WTC11 (cell line): ENCODE results near the gene USB1. TPM values are rescaled to one million over a fixed set of nuclear protein-coding genes. Genes with fewer than 3 reads are reported as not detected.

Source experiments
- ATAC-seq: fragments of 200-7000 bp; cut with Tn5 transposase; 2 replicates; pipeline ENCODE4 v1.10.0; 2021; ENCODE audit warnings: mild to moderate bottlenecking, moderate library complexity
- CTCF ChIA-PET: fragments of 300-600 bp; sonication (Branson Sonifier 250); formaldehyde crosslinking; loops from one replicate; lab custom pipeline; 2021; ENCODE audit warnings: antibody characterized with exemption; lab: Charles Lee
- POLR2A ChIA-PET: fragments of 350-600 bp; sonication (Branson Sonifier 250); formaldehyde crosslinking; loops from one replicate; lab custom pipeline; 2021; ENCODE audit warnings: antibody characterized with exemption; lab: Charles Lee
- DNase-seq: peaks from one replicate; pipeline ENCODE4 v3.0.0; 2021; ENCODE audit warnings: low spot score
- H3K27ac Mint-ChIP-seq: 2 replicates; pipeline ENCODE4 v1.8.0; 2021; ENCODE audit warnings: mixed read lengths
- H3K27me3 Mint-ChIP-seq: 2 replicates; pipeline ENCODE4 v1.8.0; 2021; ENCODE audit warnings: low read depth, mild to moderate bottlenecking, moderate library complexity, mixed read lengths
- H3K36me3 Mint-ChIP-seq: 2 replicates; pipeline ENCODE4 v1.8.0; 2021; ENCODE audit warnings: mixed read lengths
- H3K4me1 Mint-ChIP-seq: 2 replicates; pipeline ENCODE4 v1.8.0; 2022; ENCODE audit warnings: mixed read lengths
- H3K4me3 Mint-ChIP-seq: 2 replicates; pipeline ENCODE4 v1.8.0; 2021; ENCODE audit warnings: mild to moderate bottlenecking, moderate library complexity, mixed read lengths
- H3K9me3 Mint-ChIP-seq: 2 replicates; pipeline ENCODE4 v1.8.0; 2021; ENCODE audit warnings: mixed read lengths
- CDX4 ChIP-seq: fragments of 250-450 bp; sonication (Bioruptor Pico); IDR thresholded peaks from 2 replicates; pipeline ENCODE4 v1.9.0; 2021; ENCODE audit warnings: moderate library complexity, mild to moderate bottlenecking, inconsistent platforms, borderline replicate concordance
- ETV6 ChIP-seq: sonication (generic); formaldehyde crosslinking; IDR thresholded peaks from 2 replicates; pipeline ENCODE4 v1.8.1; 2022; ENCODE audit warnings: mild to moderate bottlenecking, missing genetic modification reagents
- JAZF1 ChIP-seq: fragments of 250-450 bp; sonication (Bioruptor Pico); IDR thresholded peaks from 2 replicates; pipeline ENCODE4 v1.9.0; 2021; ENCODE audit warnings: moderate library complexity, mild to moderate bottlenecking, inconsistent platforms
- JUN ChIP-seq: sonication (generic); formaldehyde crosslinking; IDR thresholded peaks from 2 replicates; pipeline ENCODE4 v1.8.0; 2023; ENCODE audit warnings: mild to moderate bottlenecking, missing genetic modification reagents
- NR1H2 ChIP-seq: sonication (generic); formaldehyde crosslinking; IDR thresholded peaks from 2 replicates; pipeline ENCODE4 v1.9.0; 2021; ENCODE audit warnings: mild to moderate bottlenecking, moderate library complexity, missing genetic modification reagents
- RELA ChIP-seq: sonication (generic); formaldehyde crosslinking; IDR thresholded peaks from 2 replicates; pipeline ENCODE4 v1.8.1; 2022; ENCODE audit warnings: missing genetic modification reagents, mild to moderate bottlenecking, borderline replicate concordance
- SP1 ChIP-seq: sonication (generic); formaldehyde crosslinking; conservative IDR thresholded peaks from 2 replicates; pipeline ENCODE4 v1.8.1; 2022; ENCODE audit warnings: missing genetic modification reagents
- TEAD4 ChIP-seq: sonication (generic); formaldehyde crosslinking; IDR thresholded peaks from 2 replicates; pipeline ENCODE4 v1.8.0; 2022; ENCODE audit warnings: mild to moderate bottlenecking, missing genetic modification reagents
- ZBTB21 ChIP-seq: sonication (generic); formaldehyde crosslinking; IDR thresholded peaks from 2 replicates; pipeline ENCODE4 v1.8.1; 2023; ENCODE audit warnings: mild to moderate bottlenecking, missing genetic modification reagents, borderline replicate concordance
- ZNF219 ChIP-seq: sonication (generic); formaldehyde crosslinking; IDR thresholded peaks from 2 replicates; pipeline ENCODE4 v1.8.0; 2023; ENCODE audit warnings: missing genetic modification reagents, mild to moderate bottlenecking, borderline replicate concordance
- ZNF263 ChIP-seq: sonication (generic); formaldehyde crosslinking; IDR thresholded peaks from 2 replicates; pipeline ENCODE4 v1.8.1; 2022; ENCODE audit warnings: low read depth, mild to moderate bottlenecking, moderate library complexity, missing genetic modification reagents
- ZNF317 ChIP-seq: sonication (generic); formaldehyde crosslinking; IDR thresholded peaks from 2 replicates; pipeline ENCODE4 v1.8.1; 2023; ENCODE audit warnings: low read depth, mild to moderate bottlenecking, moderate library complexity, missing genetic modification reagents, borderline replicate concordance
- ZNF423 ChIP-seq: fragments of 250-450 bp; sonication (Bioruptor Pico); IDR thresholded peaks from 2 replicates; pipeline ENCODE4 v2.1.2; 2022; ENCODE audit warnings: mild to moderate bottlenecking, moderate library complexity
- ZNF532 ChIP-seq: fragments of 250-450 bp; sonication (Bioruptor Pico); IDR thresholded peaks from 2 replicates; pipeline ENCODE4 v1.9.0; 2021; ENCODE audit warnings: mild to moderate bottlenecking, borderline replicate concordance
- total RNA-seq: library from RNA; stranded (reverse); gene quantifications from 3 replicates; pipeline ENCODE4 v1.2.3, GENCODE V29; 2021
- TF ChIP-seq, protein P1 (sequence below): sonication (generic); formaldehyde crosslinking; IDR thresholded peaks from 2 replicates; pipeline ENCODE4 v1.8.0; 2023; ENCODE audit warnings: missing genetic modification reagents, mild to moderate bottlenecking, borderline replicate concordance
- TF ChIP-seq, protein P2 (sequence below): sonication (generic); formaldehyde crosslinking; IDR thresholded peaks from 2 replicates; pipeline ENCODE4 v1.8.1; 2023; ENCODE audit warnings: mild to moderate bottlenecking, moderate library complexity, missing genetic modification reagents

The USB1 gene
- total RNA-seq, 1 experiment from 2014 or later: 67.1 TPM

GRCh38 chr16:58013201-58013956 is 12.2 kb downstream of the USB1 start:
- H3K27ac Mint-ChIP-seq: no peak overlapping the region
- TF ChIP-seq ZNF263 (CRISPR knock-in tag): no peak
- TF ChIP-seq SP1 (CRISPR knock-in tag): no peak
- no peak for TF ChIP-seq ZNF423 (CRISPR knock-in tag)
- no peak for TF ChIP-seq TEAD4 (CRISPR knock-in tag)
- no peak for TF ChIP-seq ZBTB21 (CRISPR knock-in tag)
- TF ChIP-seq JAZF1: no peak
- TF ChIP-seq CDX4 (CRISPR knock-in tag): no peak
- TF ChIP-seq ZNF219: no peak
- TF ChIP-seq ETV6 (CRISPR knock-in tag): no peak
- TF ChIP-seq, protein P1, sequence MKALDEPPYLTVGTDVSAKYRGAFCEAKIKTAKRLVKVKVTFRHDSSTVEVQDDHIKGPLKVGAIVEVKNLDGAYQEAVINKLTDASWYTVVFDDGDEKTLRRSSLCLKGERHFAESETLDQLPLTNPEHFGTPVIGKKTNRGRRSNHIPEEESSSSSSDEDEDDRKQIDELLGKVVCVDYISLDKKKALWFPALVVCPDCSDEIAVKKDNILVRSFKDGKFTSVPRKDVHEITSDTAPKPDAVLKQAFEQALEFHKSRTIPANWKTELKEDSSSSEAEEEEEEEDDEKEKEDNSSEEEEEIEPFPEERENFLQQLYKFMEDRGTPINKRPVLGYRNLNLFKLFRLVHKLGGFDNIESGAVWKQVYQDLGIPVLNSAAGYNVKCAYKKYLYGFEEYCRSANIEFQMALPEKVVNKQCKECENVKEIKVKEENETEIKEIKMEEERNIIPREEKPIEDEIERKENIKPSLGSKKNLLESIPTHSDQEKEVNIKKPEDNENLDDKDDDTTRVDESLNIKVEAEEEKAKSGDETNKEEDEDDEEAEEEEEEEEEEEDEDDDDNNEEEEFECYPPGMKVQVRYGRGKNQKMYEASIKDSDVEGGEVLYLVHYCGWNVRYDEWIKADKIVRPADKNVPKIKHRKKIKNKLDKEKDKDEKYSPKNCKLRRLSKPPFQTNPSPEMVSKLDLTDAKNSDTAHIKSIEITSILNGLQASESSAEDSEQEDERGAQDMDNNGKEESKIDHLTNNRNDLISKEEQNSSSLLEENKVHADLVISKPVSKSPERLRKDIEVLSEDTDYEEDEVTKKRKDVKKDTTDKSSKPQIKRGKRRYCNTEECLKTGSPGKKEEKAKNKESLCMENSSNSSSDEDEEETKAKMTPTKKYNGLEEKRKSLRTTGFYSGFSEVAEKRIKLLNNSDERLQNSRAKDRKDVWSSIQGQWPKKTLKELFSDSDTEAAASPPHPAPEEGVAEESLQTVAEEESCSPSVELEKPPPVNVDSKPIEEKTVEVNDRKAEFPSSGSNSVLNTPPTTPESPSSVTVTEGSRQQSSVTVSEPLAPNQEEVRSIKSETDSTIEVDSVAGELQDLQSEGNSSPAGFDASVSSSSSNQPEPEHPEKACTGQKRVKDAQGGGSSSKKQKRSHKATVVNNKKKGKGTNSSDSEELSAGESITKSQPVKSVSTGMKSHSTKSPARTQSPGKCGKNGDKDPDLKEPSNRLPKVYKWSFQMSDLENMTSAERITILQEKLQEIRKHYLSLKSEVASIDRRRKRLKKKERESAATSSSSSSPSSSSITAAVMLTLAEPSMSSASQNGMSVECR: no peak
- no peak for TF ChIP-seq NR1H2
- no peak for TF ChIP-seq JUN
- TF ChIP-seq ZNF532 (CRISPR knock-in tag): no peak
- TF ChIP-seq, protein P2, sequence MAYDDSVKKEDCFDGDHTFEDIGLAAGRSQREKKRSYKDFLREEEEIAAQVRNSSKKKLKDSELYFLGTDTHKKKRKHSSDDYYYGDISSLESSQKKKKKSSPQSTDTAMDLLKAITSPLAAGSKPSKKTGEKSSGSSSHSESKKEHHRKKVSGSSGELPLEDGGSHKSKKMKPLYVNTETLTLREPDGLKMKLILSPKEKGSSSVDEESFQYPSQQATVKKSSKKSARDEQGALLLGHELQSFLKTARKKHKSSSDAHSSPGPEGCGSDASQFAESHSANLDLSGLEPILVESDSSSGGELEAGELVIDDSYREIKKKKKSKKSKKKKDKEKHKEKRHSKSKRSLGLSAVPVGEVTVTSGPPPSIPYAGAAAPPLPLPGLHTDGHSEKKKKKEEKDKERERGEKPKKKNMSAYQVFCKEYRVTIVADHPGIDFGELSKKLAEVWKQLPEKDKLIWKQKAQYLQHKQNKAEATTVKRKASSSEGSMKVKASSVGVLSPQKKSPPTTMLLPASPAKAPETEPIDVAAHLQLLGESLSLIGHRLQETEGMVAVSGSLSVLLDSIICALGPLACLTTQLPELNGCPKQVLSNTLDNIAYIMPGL: no peak
- no peak for TF ChIP-seq RELA (CRISPR knock-in tag)
- no peak for TF ChIP-seq ZNF317 (CRISPR knock-in tag)
- TF ChIP-seq, all 79 proteins: peak for 0
- H3K36me3 Mint-ChIP-seq: peaks cover 18% of the 10 kb centered on the region
- DNase-seq: no peak
- no peaks in the 10 kb centered on the region for H3K27me3 Mint-ChIP-seq
- no peaks in the 10 kb centered on the region for H3K9me3 Mint-ChIP-seq
- POLR2A ChIA-PET: no interaction called here
- ATAC-seq: no peak
- CTCF ChIA-PET: interaction anchor here (1.7 to 2.4 kb wide), 3 partner anchors 19 to 109 kb away, joined by 6 to 8 read pairs (median 8); no protein-coding TSS in a partner anchor
- no peak overlapping the region for H3K4me3 Mint-ChIP-seq
- H3K4me1 Mint-ChIP-seq: peaks cover 13% of the 10 kb centered on the region
